Hippocampal formation (tissue), 2 donors: ENCODE measurements around the gene HBB.

Experiments used
- DNase-seq, 2 donors: peaks; one replicate each; lab custom pipeline; 2025; lab: John Stamatoyannopoulos, UW

The HBB gene

GRCh38 chr11:5247472-5248192 is 20.8 kb upstream of the HBB start:
- DNase-seq = no peak

GRCh38 chr11:5246772-5247471 is 20.1 kb upstream of the HBB start:
- DNase-seq = no peak

GRCh38 chr11:5245155-5245554 is 18.3 kb upstream of the HBB start:
- DNase-seq = no peak

GRCh38 chr11:5243816-5244180 is 16.9 kb upstream of the HBB start:
- no peak for DNase-seq

GRCh38 chr11:5242933-5243815 is 16.3 kb upstream of the HBB start:
- DNase-seq = no peak

GRCh38 chr11:5242208-5242607 is 15.3 kb upstream of the HBB start:
- no peak for DNase-seq

GRCh38 chr11:5241458-5241857 is 14.6 kb upstream of the HBB start:
- no peak for DNase-seq

- no peak for DNase-seq
Measured at GRCh38 chr11:5240458-5240857, 13.6 kb upstream of the HBB start.

- DNase-seq = no peak
Measured at GRCh38 chr11:5240056-5240455, 13.2 kb upstream of the HBB start.

- DNase-seq = no peak
Measured at GRCh38 chr11:5239046-5239445, 12.2 kb upstream of the HBB start.

GRCh38 chr11:5238486-5238885 is 11.6 kb upstream of the HBB start:
- DNase-seq = no peak

- no peak for DNase-seq
Measured at GRCh38 chr11:5237420-5237819, 10.5 kb upstream of the HBB start.

- no peak for DNase-seq
Measured at GRCh38 chr11:5235364-5236095, 8.7 kb upstream of the HBB start.

- no peak for DNase-seq
Measured at GRCh38 chr11:5234381-5234834, 7.5 kb upstream of the HBB start, which contains the start of gene HBD. Gene HBD (minus strand): TSS chr11:5234483. CDS start chr11:5234433, 50 bp downstream.

GRCh38 chr11:5233307-5233706 is 6.4 kb upstream of the HBB start:
- DNase-seq = no peak

- DNase-seq = no peak
Measured at GRCh38 chr11:5232821-5233220, 6.0 kb upstream of the HBB start.

- DNase-seq = no peak
Measured at GRCh38 chr11:5232176-5232575, 5.3 kb upstream of the HBB start.

GRCh38 chr11:5231111-5231510 is 4.2 kb upstream of the HBB start:
- DNase-seq = no peak

- DNase-seq = no peak
Measured at GRCh38 chr11:5230266-5230665, 3.4 kb upstream of the HBB start.

- no peak for DNase-seq
Measured at GRCh38 chr11:5229796-5230195, 2.9 kb upstream of the HBB start.

- DNase-seq = no peak
Measured at GRCh38 chr11:5229356-5229755, 2.5 kb upstream of the HBB start.

GRCh38 chr11:5228124-5228523 is 1.3 kb upstream of the HBB start:
- DNase-seq = no peak
